OCI-M1 (cell line): ENCODE measurements around the gene ZNF846.
"Not testable (repeated sequence)": the region's sequence is repeated elsewhere in the genome, so short reads cannot be mapped to it uniquely, and the experiment has no call there.

Experiments
- DNase-seq: peaks from one replicate; lab custom pipeline; 2025; lab: John Stamatoyannopoulos, UW

ZNF846 gene

GRCh38 chr19:9784163-9784496 is 15.6 kb upstream of the ZNF846 start:
- DNase-seq = not testable (repeated sequence)

DNA sequence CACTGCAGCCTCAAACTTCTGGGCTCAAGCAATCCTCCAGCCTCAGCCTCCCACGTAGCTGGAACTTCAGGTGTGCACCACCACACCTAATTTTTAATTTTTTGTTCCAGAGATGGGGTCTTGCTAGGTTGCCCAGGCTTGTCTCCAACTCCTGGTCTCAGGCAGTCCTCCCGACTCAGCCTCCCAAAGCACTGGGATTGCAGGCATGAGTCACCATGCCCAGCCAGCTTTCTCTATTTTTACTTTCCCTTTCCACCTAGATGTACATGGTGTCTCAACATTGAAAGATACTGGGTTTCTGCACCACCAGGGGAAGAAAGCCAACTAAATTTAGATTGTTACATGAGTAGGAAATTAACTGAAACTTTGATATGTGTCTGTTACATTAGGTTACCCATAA is 13.8 kb upstream of the ZNF846 start:
- DNase-seq = peak; percentile 71

DNA sequence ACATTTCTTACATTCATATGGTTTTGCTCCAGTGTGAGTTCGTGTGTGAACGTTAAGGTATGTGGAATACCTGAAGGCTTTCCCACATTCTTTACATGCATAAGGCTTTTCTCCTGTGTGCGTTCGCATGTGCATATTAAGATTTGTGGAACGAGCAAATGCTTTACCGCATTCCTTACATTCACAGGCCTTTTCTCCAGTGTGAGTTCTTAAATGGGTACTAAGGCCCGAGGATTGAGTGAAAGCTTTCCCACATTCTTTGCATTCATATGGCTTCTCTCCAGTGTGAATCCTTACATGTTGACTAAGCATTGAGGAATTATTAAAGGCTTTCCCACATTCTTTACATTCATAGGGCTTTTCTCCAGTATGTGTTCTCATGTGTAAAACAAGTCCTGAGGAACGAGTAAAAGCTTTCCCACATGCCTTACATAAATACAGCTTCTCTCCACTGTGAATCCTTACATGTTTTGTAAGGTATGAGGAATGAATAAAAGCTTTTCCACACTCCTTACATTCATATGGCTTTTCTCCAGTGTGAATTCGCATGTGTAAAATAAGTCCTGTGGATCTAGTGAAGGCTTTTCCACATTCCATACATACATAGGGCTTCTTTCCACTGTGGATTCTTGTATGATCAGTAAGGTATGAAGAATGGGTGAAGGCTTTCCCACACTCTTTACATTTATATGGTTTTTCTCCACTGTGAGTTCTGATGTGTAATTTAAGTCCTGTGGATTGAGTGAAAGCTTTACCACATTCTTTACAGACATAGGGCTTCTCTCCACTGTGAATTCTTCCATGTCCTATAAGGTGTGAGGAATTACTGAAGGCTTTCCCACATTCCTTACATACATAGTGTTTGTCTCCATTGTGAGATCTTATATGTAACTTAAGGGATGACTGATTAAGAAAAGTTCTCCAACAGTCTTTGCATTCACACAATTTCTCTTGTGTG is 10.7 kb downstream of the ZNF846 start:
- no peak for DNase-seq

GRCh38 chr19:9752701-9753443 is 15.7 kb downstream of the ZNF846 start:
- no peak for DNase-seq

DNA sequence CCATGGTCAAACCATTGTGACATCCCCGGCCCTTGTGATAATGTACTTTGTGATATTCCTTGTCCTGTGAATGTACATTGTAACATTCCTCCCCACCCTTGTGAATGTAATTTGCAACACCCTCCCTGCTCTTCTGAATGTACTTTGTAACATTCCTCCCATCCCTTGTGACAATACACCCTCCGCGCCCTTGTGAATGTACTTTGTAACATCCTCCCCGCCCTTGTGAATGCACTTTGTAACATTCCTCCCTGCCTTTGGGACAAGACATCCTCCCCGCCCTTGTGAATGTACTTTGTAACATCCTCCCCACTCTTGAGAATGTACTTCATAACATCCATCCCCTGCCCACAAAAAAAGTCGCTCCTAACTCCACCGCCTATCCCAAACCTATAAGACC is 17.1 kb downstream of the ZNF846 start:
- DNase-seq = no peak

- no peak for DNase-seq
Observed at GRCh38 chr19:9741476-9742171, 26.9 kb downstream of the ZNF846 start.

DNA sequence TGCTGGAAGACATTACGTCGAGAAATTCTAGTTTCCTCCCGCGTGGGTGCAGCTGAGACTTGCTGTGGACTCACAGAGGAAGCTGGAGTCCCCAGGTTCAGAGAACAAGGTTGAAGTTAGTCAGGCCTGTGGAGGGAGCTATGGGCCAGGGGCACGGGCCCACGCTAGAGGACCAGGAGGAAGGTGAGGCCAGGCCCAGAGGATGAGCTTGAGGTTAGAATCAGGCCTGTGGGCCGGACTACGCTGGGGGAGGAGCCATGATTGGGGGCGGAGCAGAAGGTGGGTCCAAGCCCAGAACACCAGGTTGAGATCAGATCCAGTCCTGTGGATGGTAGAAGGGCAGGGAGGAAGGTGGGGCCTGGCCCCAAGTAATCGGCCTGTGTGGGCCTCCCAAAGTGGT is 32.6 kb downstream of the ZNF846 start:
- no peak for DNase-seq

DNA sequence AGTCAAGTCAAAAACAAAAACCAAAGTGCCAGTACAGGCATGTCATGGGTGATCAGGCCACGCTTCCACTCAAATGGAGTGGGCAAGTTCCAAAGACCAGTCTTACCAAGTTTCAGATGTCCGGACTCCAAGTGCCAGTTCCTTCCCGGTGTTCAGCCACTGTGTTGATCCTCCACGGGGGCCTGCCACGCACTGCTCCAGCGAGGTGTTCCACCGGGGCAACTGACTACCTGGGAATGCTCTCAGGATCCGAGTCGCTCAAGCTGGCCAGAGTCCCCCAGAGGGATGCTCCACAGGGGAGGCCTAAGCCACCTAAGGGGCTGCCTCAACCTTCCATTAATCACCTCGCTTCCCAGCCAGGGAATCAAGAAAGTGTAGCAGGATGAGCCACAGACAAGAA is 38.5 kb downstream of the ZNF846 start:
- DNase-seq = not testable (repeated sequence)

GRCh38 chr19:9729162-9729561 is 39.4 kb downstream of the ZNF846 start:
- DNase-seq = peak; percentile 50

- DNase-seq = peak; percentile 45
Observed at GRCh38 chr19:9727644-9728043, 40.9 kb downstream of the ZNF846 start.

DNA sequence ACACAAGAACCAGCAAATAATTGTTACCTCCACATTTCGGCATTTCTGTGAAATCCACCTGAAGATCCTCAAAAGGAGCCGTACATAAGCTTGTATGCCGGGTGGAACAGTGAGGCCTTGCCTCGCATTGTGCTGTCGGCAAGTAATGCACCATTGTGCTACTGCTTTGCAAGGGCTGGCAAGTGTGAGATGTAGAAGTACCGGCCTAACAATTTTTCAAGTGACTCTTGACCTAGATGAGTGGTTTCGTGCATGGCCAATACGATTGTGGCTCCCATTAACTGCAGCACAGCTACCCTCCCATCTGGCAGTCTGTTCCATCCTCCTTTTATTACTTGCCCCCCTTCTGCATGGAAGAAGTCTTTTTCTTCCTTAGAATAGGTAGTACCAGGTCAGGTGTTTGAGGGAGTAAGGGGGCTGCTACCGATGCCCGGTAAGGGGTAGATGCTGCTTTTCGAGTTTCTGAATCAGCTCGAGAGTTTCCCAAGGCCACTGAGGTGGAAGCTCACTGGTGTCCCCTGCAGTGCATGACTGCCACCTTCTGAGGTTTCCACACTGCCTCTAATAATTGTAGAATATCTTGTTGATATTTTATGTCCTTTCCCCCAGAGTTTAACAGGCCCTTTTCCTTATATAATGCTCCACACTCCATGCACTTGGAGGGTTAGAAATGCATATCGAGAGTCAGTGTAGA is 42.9 kb downstream of the ZNF846 start:
- DNase-seq = not testable (repeated sequence)

DNA sequence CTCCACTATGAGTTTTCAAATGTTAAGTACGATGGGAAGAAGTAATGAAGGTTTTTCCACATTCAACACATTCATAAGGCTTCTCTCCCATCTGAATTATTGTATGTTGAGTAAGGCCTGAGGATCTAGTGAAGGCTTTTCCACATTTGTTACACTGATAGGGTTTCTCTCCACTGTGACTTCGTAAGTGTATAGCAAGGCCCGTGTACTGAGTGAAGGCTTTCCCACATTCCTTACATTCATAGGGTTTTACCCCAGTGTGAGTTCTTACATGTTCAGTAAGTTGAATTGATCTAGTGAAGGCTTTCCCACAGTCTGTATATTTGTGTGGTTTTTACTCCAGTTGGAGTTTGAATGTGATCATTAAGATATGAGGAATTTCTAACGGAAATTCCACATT is 44.4 kb downstream of the ZNF846 start:
- DNase-seq = no peak

- no peak for DNase-seq
Observed at GRCh38 chr19:9721861-9722260, 46.7 kb downstream of the ZNF846 start.

- DNase-seq = no peak
Observed at GRCh38 chr19:9720541-9720940, 48.0 kb downstream of the ZNF846 start.

DNA sequence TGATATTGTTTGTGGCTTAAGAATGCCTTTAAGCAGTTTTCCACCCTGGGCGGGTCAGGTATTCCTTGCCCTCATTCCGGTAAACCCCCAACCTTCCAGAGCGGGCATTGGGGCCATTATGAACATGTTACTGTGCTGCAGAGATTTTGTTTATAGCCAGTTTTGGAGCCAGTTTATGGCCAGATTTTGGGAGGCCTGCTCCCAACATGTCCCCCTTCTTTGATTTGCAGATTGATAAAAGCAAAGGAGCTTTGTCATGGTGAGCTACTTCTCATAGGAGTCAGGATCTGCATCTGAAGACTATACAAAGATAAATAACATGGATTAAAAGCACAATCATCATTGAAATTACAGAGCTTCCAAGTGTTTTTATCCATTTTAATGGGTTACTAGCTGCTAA is 56.7 kb downstream of the ZNF846 start:
- DNase-seq = no peak

DNA sequence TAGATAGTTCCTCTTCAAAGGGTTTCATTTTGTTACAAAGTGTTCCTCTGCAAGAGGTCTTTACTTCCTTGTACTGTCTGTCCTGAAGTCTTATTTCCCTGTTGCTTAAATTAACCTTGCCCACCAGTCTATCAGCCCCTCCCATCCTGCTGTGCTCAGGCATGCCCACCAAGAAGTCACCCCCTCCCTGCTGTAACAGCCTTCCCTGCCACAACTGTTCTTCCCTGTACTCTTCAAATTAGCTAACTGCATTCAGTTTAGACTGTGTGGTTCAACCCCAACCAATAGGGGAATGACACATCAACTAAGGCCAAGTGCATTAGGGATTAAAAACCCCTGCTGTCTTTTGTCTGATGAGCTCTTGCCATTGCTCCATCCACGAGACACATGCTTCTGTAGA is 59.2 kb downstream of the ZNF846 start:
- DNase-seq = peak; percentile 30

DNA sequence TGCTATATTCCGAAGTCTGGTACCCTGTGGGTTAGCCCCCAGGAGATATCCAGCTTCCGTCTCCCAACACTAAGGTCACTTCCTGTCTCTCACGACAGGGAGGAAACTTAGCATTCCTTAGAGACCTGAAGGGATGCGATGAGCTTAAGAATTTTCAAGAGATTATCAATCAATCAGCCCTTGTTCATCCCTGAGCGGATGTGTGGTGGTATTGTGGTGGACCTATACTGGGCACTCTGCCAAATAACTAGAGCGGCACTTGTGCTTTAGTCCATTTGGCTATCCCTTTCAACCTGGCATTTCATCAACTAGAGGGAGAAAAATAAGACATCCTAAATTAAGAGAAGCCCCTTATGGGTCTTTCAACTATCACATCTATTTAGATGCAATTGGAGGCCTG is 62.7 kb downstream of the ZNF846 start:
- DNase-seq = peak; percentile 36

- DNase-seq = no peak
Observed at GRCh38 chr19:9702186-9702585, 66.4 kb downstream of the ZNF846 start.
